ENCODE measurements around the gene MALT1.

MALT1 gene

GRCh38 chr18:58660915-58661314, 10.3 kb upstream of the MALT1 start:
- DNase-seq (ENCODE audit: low read depth in 1 of 2, low spot score in 1 of 2): no peak
- TF ChIP-seq JUND (IDR thresholded peaks at IDR 0.05; ENCODE audit: low read depth): no peak
- in situ Hi-C loops (cut with HindIII; ENCODE audit: low pct_unique_long_range_greater_than_20kb, low sequenced_read_pairs): no loop called here

- peak in 1 of 2 experiments; percentile 44 for DNase-seq (ENCODE audit: low read depth in 1 of 2, low spot score in 1 of 2)
- TF ChIP-seq JUND (IDR thresholded peaks at IDR 0.05; ENCODE audit: low read depth): no peak
- in situ Hi-C loops (cut with HindIII; ENCODE audit: low pct_unique_long_range_greater_than_20kb, low sequenced_read_pairs): no loop called here
These were observed 9.8 kb upstream of the MALT1 start for GRCh38 chr18:58661423-58661822.

DNA sequence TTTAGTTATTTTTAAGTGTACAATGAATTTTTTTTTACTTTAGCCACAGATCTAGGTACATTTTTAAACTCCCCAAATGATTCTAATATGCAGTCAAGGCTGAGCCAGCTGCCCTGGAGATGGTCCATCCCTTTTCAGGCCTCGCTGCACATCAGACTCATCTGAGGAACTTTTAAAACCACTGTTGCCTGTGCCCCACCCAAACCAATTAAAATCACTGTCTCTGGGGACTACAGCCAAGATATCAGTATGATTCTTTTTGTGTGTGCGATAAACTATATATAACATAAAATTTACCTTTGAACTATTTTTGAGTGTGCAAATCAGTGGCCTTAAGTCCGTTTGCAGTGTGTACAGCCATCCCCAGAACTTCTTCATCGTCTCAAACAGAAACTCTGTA, 9.1 kb upstream of the MALT1 start:
- in situ Hi-C loops (cut with HindIII; ENCODE audit: low pct_unique_long_range_greater_than_20kb, low sequenced_read_pairs): no loop called here
- TF ChIP-seq JUND (IDR thresholded peaks at IDR 0.05; ENCODE audit: low read depth): no peak
- no peak for DNase-seq (ENCODE audit: low read depth in 1 of 2, low spot score in 1 of 2)

DNA sequence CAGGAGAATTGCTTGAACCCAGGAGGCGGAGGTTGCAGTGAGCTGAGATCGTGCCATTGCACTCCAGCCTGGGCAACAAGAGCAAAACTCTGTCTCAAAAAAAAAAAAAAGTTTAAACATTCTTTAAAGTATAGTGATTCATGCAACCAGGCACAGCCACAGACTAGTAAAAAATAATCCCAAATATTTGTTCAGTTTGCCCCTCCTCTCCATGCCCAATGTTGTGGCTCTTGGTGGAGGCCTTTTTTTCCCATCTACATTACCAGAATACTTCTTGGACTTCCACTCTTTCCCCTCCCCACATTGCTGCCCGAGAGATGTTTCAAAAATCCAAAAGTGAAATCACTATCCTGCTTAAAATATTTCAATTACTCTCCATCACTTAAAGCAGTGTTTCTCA, 5.1 kb upstream of the MALT1 start:
- no peak for DNase-seq (ENCODE audit: low read depth in 1 of 2, low spot score in 1 of 2)

DNA sequence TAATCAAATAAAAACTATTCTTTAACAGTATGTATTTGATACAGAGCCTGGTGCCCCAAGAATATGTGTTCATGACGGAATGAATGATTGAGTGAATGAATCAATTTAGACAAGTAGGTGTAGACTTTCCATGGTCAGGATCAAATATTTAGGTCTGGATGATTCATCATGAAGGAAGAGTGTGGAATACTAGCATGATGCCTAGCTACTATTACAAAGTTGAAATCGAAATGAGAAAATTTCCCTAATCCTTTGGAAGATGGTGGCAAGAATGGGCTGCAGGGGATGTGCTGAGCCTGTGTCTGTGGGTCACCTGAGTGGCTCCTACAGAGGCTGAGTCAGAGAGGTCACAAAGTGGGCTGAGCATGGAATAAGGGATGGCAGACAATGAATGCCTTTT, 3.1 kb upstream of the MALT1 start:
- DNase-seq (ENCODE audit: low read depth in 1 of 2, low spot score in 1 of 2): no peak
- no peak for TF ChIP-seq JUND (IDR thresholded peaks at IDR 0.05; ENCODE audit: low read depth)
- in situ Hi-C loops (cut with HindIII; ENCODE audit: low pct_unique_long_range_greater_than_20kb, low sequenced_read_pairs): no loop called here

More for the DNA sequence above, 5.1 kb upstream of the MALT1 start:
- in situ Hi-C loops (cut with HindIII; ENCODE audit: low pct_unique_long_range_greater_than_20kb, low sequenced_read_pairs): no loop called here
- TF ChIP-seq JUND (IDR thresholded peaks at IDR 0.05; ENCODE audit: low read depth): no peak

GRCh38 chr18:58668897-58669296, 2.4 kb upstream of the MALT1 start:
- in situ Hi-C loops (cut with HindIII; ENCODE audit: low pct_unique_long_range_greater_than_20kb, low sequenced_read_pairs): no loop called here
- DNase-seq (ENCODE audit: low read depth in 1 of 2, low spot score in 1 of 2): no peak
- TF ChIP-seq JUND (IDR thresholded peaks at IDR 0.05; ENCODE audit: low read depth): no peak

DNA sequence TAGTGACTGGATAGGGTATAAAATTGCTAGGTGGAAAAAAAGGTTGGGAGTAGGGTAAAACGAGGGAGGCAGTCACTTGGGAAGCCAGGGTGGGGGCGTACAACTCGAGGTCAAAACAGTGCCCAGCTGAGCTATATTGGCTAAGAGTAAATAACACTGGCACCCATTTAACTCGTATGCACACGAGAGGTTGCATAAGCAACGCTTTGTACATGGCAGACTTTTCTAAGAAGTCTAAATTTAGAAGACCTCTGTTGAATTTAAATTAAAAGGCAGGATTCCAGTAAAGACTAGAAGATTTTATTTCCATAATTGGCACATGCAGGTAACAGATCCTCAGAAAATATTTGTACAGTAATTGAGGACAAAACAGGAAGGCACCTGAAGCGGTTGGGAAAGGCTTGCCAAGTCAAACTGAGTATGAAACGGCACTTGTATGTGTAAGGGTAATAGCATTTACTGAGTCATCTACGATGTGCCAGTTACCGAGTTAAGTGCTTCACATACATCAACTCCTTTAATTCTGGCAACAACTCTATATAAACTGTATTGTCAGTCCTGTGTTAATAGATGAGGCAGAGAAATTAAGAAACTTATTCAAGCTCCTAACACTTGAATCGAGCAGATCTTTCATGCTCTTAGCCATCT, 1.4 kb upstream of the MALT1 start:
- no peak for TF ChIP-seq JUND (IDR thresholded peaks at IDR 0.05; ENCODE audit: low read depth)
- in situ Hi-C loops (cut with HindIII; ENCODE audit: low pct_unique_long_range_greater_than_20kb, low sequenced_read_pairs): no loop called here
- DNase-seq (ENCODE audit: low read depth in 1 of 2, low spot score in 1 of 2): peak; percentile 29 to 68

GRCh38 chr18:58670404-58671110, 708 bp upstream of the MALT1 start:
- in situ Hi-C loops (cut with HindIII; ENCODE audit: low pct_unique_long_range_greater_than_20kb, low sequenced_read_pairs): no loop called here
- no peak for DNase-seq (ENCODE audit: low read depth in 1 of 2, low spot score in 1 of 2)
- no peak for TF ChIP-seq JUND (IDR thresholded peaks at IDR 0.05; ENCODE audit: low read depth)

GRCh38 chr18:58671632-58672564, 633 bp downstream of the MALT1 start:
- in situ Hi-C loops (cut with HindIII; ENCODE audit: low pct_unique_long_range_greater_than_20kb, low sequenced_read_pairs): no loop called here
- TF ChIP-seq JUND (IDR thresholded peaks at IDR 0.05; ENCODE audit: low read depth): no peak
- peak; percentile 9 to 28 for DNase-seq (ENCODE audit: low read depth in 1 of 2, low spot score in 1 of 2)

DNA sequence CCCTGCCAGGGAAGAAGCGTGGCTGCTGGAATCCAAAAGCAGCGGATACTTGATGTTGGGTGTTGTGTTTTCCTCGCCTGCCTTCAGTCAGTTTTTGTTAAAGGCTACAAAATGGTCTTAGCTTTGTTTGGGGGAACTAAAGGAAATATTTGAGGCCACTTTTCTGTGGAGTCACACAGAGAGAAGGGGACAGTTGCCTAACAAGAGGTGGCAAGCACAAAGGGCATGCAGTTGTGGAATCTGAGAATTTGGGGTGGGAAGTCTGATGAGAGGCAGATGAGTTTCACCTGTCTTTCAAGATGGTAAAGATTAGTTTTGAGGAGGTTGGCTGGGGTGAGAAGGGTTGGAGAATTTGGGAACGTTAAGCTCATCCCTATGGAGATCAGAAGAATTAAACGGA, 2.9 kb downstream of the MALT1 start:
- TF ChIP-seq JUND (IDR thresholded peaks at IDR 0.05; ENCODE audit: low read depth): no peak
- in situ Hi-C loops (cut with HindIII; ENCODE audit: low pct_unique_long_range_greater_than_20kb, low sequenced_read_pairs): no loop called here
- no peak for DNase-seq (ENCODE audit: low read depth in 1 of 2, low spot score in 1 of 2)

- no peak for TF ChIP-seq JUND (IDR thresholded peaks at IDR 0.05; ENCODE audit: low read depth)
- no peak for DNase-seq (ENCODE audit: low read depth in 1 of 2, low spot score in 1 of 2)
These were observed 3.7 kb downstream of the MALT1 start for GRCh38 chr18:58674863-58675472.

GRCh38 chr18:58676270-58676669, 5.0 kb downstream of the MALT1 start:
- in situ Hi-C loops (cut with HindIII; ENCODE audit: low pct_unique_long_range_greater_than_20kb, low sequenced_read_pairs): no loop called here
- DNase-seq (ENCODE audit: low read depth in 1 of 2, low spot score in 1 of 2): no peak
- no peak for TF ChIP-seq JUND (IDR thresholded peaks at IDR 0.05; ENCODE audit: low read depth)

More at GRCh38 chr18:58674863-58675472, 3.7 kb downstream of the MALT1 start:
- in situ Hi-C loops (cut with HindIII; ENCODE audit: low pct_unique_long_range_greater_than_20kb, low sequenced_read_pairs): no loop called here
